SU-DHL-6 (cell line): Measurements from ENCODE around the gene L3MBTL4.

Experiments used
- CTCF ChIP-seq: fragments of 200-600 bp; sonication (generic); IDR thresholded peaks from one replicate; pipeline ENCODE4 v1.5.1; 2017; ENCODE audit warnings: antibody characterized with exemption, mild to moderate bottlenecking, low read length, moderate library complexity; ENCODE audit not compliant: insufficient read depth, poor library complexity, severe bottlenecking
- EZH2phosphoT487 ChIP-seq: fragments of 200-600 bp; sonication (generic), shearing (Covaris generic); conservative IDR thresholded peaks from 2 replicates; pipeline ENCODE4 v1.6.1; 2018; ENCODE audit warnings: mild to moderate bottlenecking, antibody characterized with exemption, low read length, moderate library complexity, mixed read lengths

DNA sequence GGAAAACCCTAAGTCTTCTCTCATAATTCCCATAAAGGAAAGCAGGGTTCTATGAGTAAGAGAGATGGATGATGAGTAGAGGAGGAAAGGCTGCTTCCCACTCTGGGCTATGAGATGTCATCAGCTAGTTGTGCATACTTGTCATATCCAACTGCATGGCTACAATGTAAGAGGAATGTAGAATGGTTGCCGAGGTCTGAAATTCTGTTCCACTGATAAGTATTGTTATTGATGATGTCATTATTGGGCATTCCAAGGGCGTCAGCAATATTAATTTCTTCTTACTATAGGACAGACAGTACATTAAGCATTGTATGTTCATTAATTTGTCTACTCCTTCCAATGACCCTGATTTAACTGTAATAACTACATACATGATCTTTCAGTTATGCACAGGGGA, 88.1 kb downstream of the L3MBTL4 start:
- TF ChIP-seq CTCF = no peak
- no peak for TF ChIP-seq EZH2phosphoT487
